Fibroblast of villous mesenchyme (primary cell): ENCODE data around the gene PTBP1. TPM values are rescaled to one million over a fixed set of nuclear protein-coding genes. Genes with fewer than 3 reads are reported as not detected.

Source experiments
- DNase-seq: peaks from one replicate; pipeline ENCODE4 v3.0.0-alpha.2; 2010; ENCODE audit warnings: low read depth
- H3K4me3 ChIP-seq: 2 replicates; pipeline ENCODE4 v1.5.1; 2011; ENCODE audit warnings: low read depth, mild to moderate bottlenecking, low read length
- total RNA-seq: library from RNA; depleted of rRNA; stranded (reverse); fragments of >200 nt; gene quantifications from 2 replicates; pipeline ENCODE4 v1.2.3, GENCODE V29; 2012
- TF ChIP-seq, protein P1 (sequence below): IDR thresholded peaks from 2 replicates; pipeline ENCODE4 v1.5.1; 2012; ENCODE audit warnings: low read depth, mild to moderate bottlenecking, low read length; ENCODE audit not compliant: insufficient read depth

Gene PTBP1
- total RNA-seq, 1 donor: 129 TPM

DNA sequence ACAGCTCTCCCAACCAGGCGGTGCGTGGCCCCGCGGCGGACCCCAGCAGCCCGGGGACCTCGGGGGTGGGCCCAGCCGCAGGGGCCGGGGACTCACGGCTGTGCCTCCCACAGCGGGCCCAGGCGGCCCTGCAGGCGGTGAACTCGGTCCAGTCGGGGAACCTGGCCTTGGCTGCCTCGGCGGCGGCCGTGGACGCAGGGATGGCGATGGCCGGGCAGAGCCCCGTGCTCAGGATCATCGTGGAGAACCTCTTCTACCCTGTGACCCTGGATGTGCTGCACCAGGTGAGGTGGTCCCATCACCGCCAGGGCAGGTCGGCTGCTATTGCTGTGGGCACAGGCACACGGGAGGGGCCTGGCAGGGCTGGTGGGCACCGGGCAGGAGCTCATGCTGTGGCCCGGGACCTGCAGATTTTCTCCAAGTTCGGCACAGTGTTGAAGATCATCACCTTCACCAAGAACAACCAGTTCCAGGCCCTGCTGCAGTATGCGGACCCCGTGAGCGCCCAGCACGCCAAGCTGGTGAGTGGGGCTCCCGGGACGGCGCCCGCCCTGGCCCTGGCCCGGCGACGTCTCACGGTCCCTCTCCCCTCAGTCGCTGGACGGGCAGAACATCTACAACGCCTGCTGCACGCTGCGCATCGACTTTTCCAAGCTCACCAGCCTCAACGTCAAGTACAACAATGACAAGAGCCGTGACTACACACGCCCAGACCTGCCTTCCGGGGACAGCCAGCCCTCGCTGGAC lies 7.3 kb downstream of the PTBP1 start:
- TF ChIP-seq, protein P1, sequence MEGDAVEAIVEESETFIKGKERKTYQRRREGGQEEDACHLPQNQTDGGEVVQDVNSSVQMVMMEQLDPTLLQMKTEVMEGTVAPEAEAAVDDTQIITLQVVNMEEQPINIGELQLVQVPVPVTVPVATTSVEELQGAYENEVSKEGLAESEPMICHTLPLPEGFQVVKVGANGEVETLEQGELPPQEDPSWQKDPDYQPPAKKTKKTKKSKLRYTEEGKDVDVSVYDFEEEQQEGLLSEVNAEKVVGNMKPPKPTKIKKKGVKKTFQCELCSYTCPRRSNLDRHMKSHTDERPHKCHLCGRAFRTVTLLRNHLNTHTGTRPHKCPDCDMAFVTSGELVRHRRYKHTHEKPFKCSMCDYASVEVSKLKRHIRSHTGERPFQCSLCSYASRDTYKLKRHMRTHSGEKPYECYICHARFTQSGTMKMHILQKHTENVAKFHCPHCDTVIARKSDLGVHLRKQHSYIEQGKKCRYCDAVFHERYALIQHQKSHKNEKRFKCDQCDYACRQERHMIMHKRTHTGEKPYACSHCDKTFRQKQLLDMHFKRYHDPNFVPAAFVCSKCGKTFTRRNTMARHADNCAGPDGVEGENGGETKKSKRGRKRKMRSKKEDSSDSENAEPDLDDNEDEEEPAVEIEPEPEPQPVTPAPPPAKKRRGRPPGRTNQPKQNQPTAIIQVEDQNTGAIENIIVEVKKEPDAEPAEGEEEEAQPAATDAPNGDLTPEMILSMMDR: no peak
- H3K4me3 ChIP-seq: no peak overlapping the region
- no peak for DNase-seq

DNA sequence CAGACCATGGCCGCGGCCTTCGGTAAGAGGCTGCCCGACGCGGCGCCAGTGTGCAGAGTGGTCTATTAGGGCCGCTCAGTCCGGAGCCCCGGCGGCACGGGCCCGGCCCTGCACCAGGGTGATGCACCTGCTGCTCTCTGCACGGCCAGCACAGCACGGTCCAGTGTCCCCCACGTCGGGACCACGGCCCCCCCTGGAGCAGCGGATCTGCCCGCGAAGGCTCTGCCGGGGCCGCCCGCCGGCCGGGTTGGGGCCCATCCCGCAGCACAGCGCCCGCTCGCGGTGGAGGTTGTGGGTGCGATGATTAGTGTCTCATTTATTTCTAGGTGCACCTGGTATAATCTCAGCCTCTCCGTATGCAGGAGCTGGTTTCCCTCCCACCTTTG lies 7.9 kb downstream of the PTBP1 start:
- DNase-seq: no peak
- TF ChIP-seq, protein P1: no peak
- H3K4me3 ChIP-seq: no peak overlapping the region

DNA sequence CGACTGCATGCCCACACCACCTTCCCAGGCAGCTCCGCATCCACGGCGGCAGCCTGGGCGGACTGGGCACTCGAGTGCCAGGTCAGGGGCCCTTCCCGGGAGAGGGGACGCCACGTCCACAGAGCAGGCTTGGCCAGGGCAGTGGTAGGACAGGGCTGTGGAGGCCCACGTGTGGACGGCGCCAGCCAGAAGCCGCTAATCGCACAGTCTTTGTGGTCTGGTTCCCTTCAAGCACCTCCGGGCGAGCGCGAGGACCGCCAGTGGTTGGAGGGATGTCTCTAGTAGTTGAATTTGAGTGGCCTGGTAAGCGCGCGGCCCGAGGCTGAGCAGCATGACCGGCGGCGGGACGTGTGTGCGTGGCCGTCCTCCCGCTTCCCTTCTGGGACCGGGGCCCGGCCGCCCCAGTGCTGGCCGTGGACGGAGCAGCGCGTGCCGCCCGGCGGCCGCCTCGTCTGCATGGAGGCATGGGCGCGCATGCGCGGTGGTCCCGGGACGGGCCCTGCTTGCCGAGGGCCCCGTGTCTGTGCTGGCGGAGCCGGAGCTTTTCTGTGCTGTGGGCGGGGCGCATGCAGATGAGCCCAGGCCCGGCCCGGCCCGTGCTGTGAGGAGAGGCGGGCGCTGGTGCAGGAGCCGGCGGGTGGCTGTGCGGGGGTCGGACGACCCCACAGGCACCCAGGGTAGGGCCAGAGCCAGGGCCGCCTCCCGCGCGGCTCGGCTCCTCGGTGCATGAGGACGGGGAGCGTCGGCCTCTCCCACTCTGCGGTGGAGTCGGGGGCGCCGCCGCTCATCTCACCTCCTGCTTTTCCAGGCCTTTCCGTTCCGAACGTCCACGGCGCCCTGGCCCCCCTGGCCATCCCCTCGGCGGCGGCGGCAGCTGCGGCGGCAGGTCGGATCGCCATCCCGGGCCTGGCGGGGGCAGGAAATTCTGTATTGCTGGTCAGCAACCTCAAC lies 8.6 kb downstream of the PTBP1 start:
- TF ChIP-seq, protein P1: no peak
- DNase-seq: no peak
- H3K4me3 ChIP-seq: no peak overlapping the region

DNA sequence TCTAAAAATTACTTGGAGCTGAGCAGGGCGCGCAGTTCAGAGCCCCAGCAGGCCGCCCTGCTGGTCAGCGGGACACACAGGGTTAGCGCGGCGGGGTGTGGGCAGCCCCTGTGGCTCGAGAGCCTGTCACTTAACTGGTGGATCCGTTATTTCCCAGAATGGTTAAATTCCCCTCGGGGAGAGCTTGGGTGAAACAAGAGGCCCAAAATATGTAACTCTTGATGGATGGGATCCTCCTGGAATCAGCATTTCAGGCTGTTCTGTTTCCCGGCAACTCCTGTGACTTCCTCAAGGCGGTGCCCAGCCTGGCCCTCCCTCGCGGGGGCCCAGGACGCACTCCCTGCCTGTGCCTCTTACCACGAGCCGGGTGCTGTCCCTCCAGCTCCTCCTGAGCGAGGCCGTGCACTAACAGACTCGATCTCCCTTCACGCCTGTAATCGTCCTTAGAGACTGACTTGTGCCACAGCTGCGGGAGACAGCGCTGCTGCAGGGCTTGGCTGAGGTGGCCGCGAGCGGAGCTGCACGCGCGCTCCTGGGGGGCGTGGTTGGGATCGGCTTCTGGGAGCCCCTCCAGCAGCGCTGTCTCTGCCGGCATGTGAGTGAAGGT lies 9.7 kb downstream of the PTBP1 start:
- no peak overlapping the region for H3K4me3 ChIP-seq
- TF ChIP-seq, protein P1: no peak
- no peak for DNase-seq

DNA sequence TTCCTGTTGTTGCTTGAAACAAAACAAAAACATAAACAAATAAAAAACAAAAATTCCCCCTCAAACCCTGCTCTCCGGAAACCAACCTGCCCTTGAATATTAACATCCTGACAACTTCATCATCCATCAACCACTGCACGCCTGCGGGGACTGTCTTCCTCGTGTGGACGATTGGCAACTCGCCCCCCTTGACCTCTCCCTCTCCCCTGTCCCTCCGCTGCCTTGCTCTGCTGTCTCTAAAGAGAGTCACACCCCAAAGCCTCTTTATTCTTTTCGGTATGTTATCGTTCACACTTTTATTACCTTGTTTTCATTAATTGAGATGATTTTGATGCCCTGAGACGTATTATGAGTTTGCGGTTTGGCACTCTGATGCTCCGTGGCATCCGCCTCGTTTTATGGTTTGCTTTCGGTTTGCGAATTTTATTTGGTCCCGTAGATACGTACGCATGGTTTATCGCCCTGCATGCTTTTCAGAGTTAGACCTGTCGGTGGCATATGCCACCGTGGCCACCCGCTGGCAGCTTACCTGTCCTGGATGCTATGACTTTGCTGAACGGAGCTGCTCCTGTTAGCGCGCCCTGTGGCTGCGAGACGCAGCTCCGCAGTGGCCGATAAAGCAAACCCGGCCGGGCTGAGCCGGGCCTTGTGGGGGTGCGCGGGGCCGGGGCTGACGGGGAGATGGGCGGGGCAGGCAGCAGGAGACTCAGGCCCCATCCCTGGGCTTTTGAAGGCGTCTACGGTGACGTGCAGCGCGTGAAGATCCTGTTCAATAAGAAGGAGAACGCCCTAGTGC lies 10.6 kb downstream of the PTBP1 start:
- TF ChIP-seq, protein P1: no peak
- no peak for DNase-seq
- no peak overlapping the region for H3K4me3 ChIP-seq

DNA sequence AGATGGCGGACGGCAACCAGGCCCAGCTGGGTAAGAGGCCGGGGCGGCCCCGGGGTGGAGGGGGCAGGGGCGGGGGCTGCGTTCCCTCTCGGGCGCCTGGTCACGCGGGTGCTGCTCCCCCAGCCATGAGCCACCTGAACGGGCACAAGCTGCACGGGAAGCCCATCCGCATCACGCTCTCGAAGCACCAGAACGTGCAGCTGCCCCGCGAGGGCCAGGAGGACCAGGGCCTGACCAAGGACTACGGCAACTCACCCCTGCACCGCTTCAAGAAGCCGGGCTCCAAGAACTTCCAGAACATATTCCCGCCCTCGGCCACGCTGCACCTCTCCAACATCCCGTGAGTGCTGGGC lies 11.1 kb downstream of the PTBP1 start:
- DNase-seq: no peak
- TF ChIP-seq, protein P1: no peak
- no peak overlapping the region for H3K4me3 ChIP-seq
